Liver (tissue), 9 donors: ENCODE data around the gene SUCLG2. TPM values are rescaled to one million over a fixed set of nuclear protein-coding genes. Genes with fewer than 3 reads are reported as not detected.

Experiments used
- DNase-seq: peaks from one replicate; pipeline ENCODE4 v3.0.0-alpha.2; 2017; ENCODE audit warnings: low spot score
- H3K27ac ChIP-seq, 2 donors: one replicate each; pipeline ENCODE4 v1.7.0; 2013; ENCODE audit warnings: inconsistent platforms in 2 of 2, low read length in 2 of 2, control low read depth in 1 of 2, low read depth in 1 of 2, mild to moderate bottlenecking in 1 of 2
- H3K27me3 ChIP-seq, 4 donors: one replicate each; pipeline versions ENCODE4 v1.6.1 to v1.7.0; 2013; ENCODE audit warnings: low read length in 3 of 4, inconsistent platforms in 1 of 4, mild to moderate bottlenecking in 1 of 4, moderate library complexity in 1 of 4; ENCODE audit not compliant: control insufficient read depth in 4 of 4, insufficient read depth in 4 of 4
- H3K36me3 ChIP-seq, 4 donors: one replicate each; pipeline versions ENCODE4 v1.6.1 to v1.7.0; 2013; ENCODE audit warnings: low read length in 3 of 4, mild to moderate bottlenecking in 3 of 4, low read depth in 1 of 4, moderate library complexity in 1 of 4; ENCODE audit not compliant: control insufficient read depth in 4 of 4, insufficient read depth in 3 of 4
- H3K4me1 ChIP-seq, 4 donors: one replicate each; pipeline versions ENCODE4 v1.6.1 to v1.7.0; 2013; ENCODE audit warnings: low read length in 3 of 4, mild to moderate bottlenecking in 3 of 4, moderate library complexity in 1 of 4; ENCODE audit not compliant: control insufficient read depth in 4 of 4, insufficient read depth in 4 of 4
- H3K4me3 ChIP-seq, 3 donors: one replicate each; pipeline versions ENCODE4 v1.6.1 to v1.7.0; 2013; ENCODE audit warnings: low read length in 3 of 3, control low read depth in 1 of 3, low read depth in 1 of 3, mild to moderate bottlenecking in 1 of 3
- H3K9ac ChIP-seq, 2 donors: one replicate each; pipeline ENCODE4 v1.7.0; 2013; ENCODE audit warnings: low read length in 2 of 2, mild to moderate bottlenecking in 2 of 2, moderate library complexity in 2 of 2, control low read depth in 1 of 2, low read depth in 1 of 2
- H3K9me3 ChIP-seq, 4 donors: one replicate each; pipeline versions ENCODE4 v1.6.1 to v1.7.0; 2013; ENCODE audit warnings: low read length in 3 of 4; ENCODE audit not compliant: control insufficient read depth in 4 of 4
- EGR1 ChIP-seq, 2 donors: IDR thresholded peaks; 2 replicates each; pipeline ENCODE4 v1.6.1; 2016 to 2018; ENCODE audit warnings: antibody characterized with exemption in 2 of 2, low read depth in 2 of 2
- FOXA1 ChIP-seq: IDR thresholded peaks from 2 replicates; pipeline ENCODE4 v1.6.1; 2016; ENCODE audit warnings: antibody characterized with exemption
- FOXA2 ChIP-seq: IDR thresholded peaks from 2 replicates; pipeline ENCODE4 v1.6.1; 2016; ENCODE audit warnings: antibody characterized with exemption
- GABPA ChIP-seq, 2 donors: IDR thresholded peaks in 1 of 2; conservative IDR thresholded peaks in 1 of 2; 2 replicates each; pipeline ENCODE4 v1.6.1; 2016; ENCODE audit warnings: antibody characterized with exemption in 2 of 2, mild to moderate bottlenecking in 1 of 2, moderate library complexity in 1 of 2
- HNF4A ChIP-seq, 2 donors: conservative IDR thresholded peaks; 2 replicates each; pipeline ENCODE4 v1.6.1; 2016; ENCODE audit warnings: antibody characterized with exemption in 2 of 2, mild to moderate bottlenecking in 2 of 2
- HNF4G ChIP-seq: IDR thresholded peaks from 2 replicates; pipeline ENCODE4 v1.6.1; 2016; ENCODE audit warnings: antibody characterized with exemption
- JUND ChIP-seq, 2 donors: IDR thresholded peaks; 2 replicates each; pipeline ENCODE4 v1.6.1; 2016; ENCODE audit warnings: antibody characterized with exemption in 2 of 2
- NR2F2 ChIP-seq: IDR thresholded peaks from 2 replicates; pipeline ENCODE4 v1.6.1; 2016; ENCODE audit warnings: antibody characterized with exemption
- RAD21 ChIP-seq, 2 donors: IDR thresholded peaks; 2 replicates each; pipeline ENCODE4 v1.6.1; 2016; ENCODE audit warnings: antibody characterized with exemption in 2 of 2, mild to moderate bottlenecking in 2 of 2
- RXRA ChIP-seq, 2 donors: IDR thresholded peaks; 2 replicates each; pipeline ENCODE4 v1.6.1; 2017 to 2018; ENCODE audit warnings: antibody characterized with exemption in 2 of 2, mild to moderate bottlenecking in 1 of 2
- SP1 ChIP-seq: IDR thresholded peaks from 2 replicates; pipeline ENCODE4 v1.6.1; 2018; ENCODE audit warnings: antibody characterized with exemption, mild to moderate bottlenecking
- TAF1 ChIP-seq: conservative IDR thresholded peaks from 2 replicates; pipeline ENCODE4 v1.6.1; 2016; ENCODE audit warnings: antibody characterized with exemption, mild to moderate bottlenecking
- YY1 ChIP-seq: IDR thresholded peaks from 2 replicates; pipeline ENCODE4 v1.6.1; 2016; ENCODE audit warnings: antibody characterized with exemption, mild to moderate bottlenecking
- WGBS: extraction: QIAGEN DNeasy Blood & Tissue Kit; methylation state at CpG from one replicate; pipeline ENCODE4 v1.1.7; 2013; 5-methylcytosine and 5-hydroxymethylcytosine counted together
- polyA plus RNA-seq, 2 donors: library from polyadenylated mRNA; stranded (reverse) in 1 of 2; unstranded in 1 of 2; fragments of 200-250 nt in 1 of 2; fragments of >200 nt in 1 of 2; fragmentation: Nextera tagmentation in 1 of 2; extraction: Ambion mirVana in 1 of 2; gene quantifications; one replicate each; pipeline versions ENCODE4 v1.2.1 to v1.2.3, GENCODE V29; 2013 to 2015
- total RNA-seq, 2 donors: library from RNA; depleted of rRNA; stranded (reverse); fragments of >200 nt; gene quantifications; one replicate each; pipeline ENCODE4 v1.2.3, GENCODE V29; 2014
- TF ChIP-seq, protein P1 (sequence below): fragments of 150-350 bp; IDR thresholded peaks from 2 replicates; pipeline ENCODE4 v1.5.1; 2017; ENCODE audit warnings: improper control_type of control experiment, low read depth, low read length; ENCODE audit not compliant: missing input control
- TF ChIP-seq, protein P2 (sequence below): IDR thresholded peaks from 2 replicates; pipeline ENCODE4 v1.6.1; 2016; ENCODE audit warnings: antibody characterized with exemption
- TF ChIP-seq, protein P3 (sequence below): IDR thresholded peaks from 2 replicates; pipeline ENCODE4 v1.6.1; 2016; ENCODE audit warnings: antibody characterized with exemption
- TF ChIP-seq, protein P4 (sequence below): IDR thresholded peaks from 2 replicates; pipeline ENCODE4 v1.6.1; 2016; ENCODE audit warnings: antibody characterized with exemption, mild to moderate bottlenecking
- TF ChIP-seq, protein P5 (sequence below): IDR thresholded peaks from 2 replicates; pipeline ENCODE4 v1.6.1; 2016; ENCODE audit warnings: antibody characterized with exemption
- donor health status: healthy.
- donor health status: healthy.
- donor health status: healthy.
- donor health status: healthy.
- donor health status: healthy.

SUCLG2 gene
- total and polyA plus RNA-seq, 4 donors = 45.3 to 114 (median 92.8) TPM

DNA sequence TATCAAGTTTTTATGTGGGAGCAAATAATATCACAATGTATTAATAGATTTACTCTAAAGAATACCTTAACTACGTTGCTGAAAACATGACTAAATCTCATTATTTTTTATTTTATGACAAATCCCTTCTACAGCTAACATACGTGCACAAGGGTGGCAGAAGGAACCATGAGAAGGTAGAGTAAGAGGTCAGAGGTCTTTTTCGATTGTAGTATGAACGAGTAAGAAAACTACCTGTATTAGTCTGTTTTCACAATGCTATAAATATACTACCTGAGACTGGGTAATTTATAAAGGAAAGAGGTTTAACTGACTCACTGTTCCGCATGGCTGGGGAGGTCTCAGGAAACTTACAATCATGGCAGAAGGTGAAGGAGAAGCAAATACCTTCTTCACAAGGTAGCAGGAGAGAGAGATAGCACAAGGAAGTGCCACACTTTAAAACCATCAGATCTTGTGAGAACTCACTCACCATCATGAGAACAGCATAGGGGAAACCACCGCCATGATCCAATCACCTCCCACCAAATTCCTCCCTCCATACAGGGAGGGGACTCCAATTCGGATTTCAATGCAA, 95.3 kb downstream of the SUCLG2 start:
- Histone ChIP-seq H3K36me3 (peaks cover 0 to 10% (median 6%) of the 10 kb centered on the region in 4 donors), H3K27me3 (no peaks in the 10 kb centered on the region), H3K27ac (no peak overlapping the region), H3K9me3 (no peaks in the 10 kb centered on the region), H3K4me1 (no peaks in the 10 kb centered on the region), H3K4me3 (no peak overlapping the region), H3K9ac (no peak overlapping the region)
- TF ChIP-seq, protein P1, sequence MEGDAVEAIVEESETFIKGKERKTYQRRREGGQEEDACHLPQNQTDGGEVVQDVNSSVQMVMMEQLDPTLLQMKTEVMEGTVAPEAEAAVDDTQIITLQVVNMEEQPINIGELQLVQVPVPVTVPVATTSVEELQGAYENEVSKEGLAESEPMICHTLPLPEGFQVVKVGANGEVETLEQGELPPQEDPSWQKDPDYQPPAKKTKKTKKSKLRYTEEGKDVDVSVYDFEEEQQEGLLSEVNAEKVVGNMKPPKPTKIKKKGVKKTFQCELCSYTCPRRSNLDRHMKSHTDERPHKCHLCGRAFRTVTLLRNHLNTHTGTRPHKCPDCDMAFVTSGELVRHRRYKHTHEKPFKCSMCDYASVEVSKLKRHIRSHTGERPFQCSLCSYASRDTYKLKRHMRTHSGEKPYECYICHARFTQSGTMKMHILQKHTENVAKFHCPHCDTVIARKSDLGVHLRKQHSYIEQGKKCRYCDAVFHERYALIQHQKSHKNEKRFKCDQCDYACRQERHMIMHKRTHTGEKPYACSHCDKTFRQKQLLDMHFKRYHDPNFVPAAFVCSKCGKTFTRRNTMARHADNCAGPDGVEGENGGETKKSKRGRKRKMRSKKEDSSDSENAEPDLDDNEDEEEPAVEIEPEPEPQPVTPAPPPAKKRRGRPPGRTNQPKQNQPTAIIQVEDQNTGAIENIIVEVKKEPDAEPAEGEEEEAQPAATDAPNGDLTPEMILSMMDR = no peak
- TF ChIP-seq HNF4A (conservative IDR thresholded peaks at IDR 0.05) = no peak
- no peak for TF ChIP-seq SP1
- no peak for TF ChIP-seq GABPA (IDR thresholded peaks at IDR 0.05 in 1 of 2, conservative IDR thresholded peaks at IDR 0.05 in 1 of 2)
- TF ChIP-seq, protein P2, sequence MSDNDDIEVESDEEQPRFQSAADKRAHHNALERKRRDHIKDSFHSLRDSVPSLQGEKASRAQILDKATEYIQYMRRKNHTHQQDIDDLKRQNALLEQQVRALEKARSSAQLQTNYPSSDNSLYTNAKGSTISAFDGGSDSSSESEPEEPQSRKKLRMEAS = no peak
- TF ChIP-seq, protein P3, sequence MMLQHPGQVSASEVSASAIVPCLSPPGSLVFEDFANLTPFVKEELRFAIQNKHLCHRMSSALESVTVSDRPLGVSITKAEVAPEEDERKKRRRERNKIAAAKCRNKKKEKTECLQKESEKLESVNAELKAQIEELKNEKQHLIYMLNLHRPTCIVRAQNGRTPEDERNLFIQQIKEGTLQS = no peak
- TF ChIP-seq FOXA2 = no peak
- no peak for TF ChIP-seq YY1
- no peak for TF ChIP-seq TAF1
- TF ChIP-seq EGR1 (IDR thresholded peaks at IDR 0.05; ENCODE audit: low read depth in 2 of 2) = no peak
- TF ChIP-seq HNF4G = no peak
- TF ChIP-seq, protein P4, sequence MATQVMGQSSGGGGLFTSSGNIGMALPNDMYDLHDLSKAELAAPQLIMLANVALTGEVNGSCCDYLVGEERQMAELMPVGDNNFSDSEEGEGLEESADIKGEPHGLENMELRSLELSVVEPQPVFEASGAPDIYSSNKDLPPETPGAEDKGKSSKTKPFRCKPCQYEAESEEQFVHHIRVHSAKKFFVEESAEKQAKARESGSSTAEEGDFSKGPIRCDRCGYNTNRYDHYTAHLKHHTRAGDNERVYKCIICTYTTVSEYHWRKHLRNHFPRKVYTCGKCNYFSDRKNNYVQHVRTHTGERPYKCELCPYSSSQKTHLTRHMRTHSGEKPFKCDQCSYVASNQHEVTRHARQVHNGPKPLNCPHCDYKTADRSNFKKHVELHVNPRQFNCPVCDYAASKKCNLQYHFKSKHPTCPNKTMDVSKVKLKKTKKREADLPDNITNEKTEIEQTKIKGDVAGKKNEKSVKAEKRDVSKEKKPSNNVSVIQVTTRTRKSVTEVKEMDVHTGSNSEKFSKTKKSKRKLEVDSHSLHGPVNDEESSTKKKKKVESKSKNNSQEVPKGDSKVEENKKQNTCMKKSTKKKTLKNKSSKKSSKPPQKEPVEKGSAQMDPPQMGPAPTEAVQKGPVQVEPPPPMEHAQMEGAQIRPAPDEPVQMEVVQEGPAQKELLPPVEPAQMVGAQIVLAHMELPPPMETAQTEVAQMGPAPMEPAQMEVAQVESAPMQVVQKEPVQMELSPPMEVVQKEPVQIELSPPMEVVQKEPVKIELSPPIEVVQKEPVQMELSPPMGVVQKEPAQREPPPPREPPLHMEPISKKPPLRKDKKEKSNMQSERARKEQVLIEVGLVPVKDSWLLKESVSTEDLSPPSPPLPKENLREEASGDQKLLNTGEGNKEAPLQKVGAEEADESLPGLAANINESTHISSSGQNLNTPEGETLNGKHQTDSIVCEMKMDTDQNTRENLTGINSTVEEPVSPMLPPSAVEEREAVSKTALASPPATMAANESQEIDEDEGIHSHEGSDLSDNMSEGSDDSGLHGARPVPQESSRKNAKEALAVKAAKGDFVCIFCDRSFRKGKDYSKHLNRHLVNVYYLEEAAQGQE = no peak
- no peak for TF ChIP-seq NR2F2
- no peak for TF ChIP-seq FOXA1
- no peak for DNase-seq
- 97% methylated on average over 7 of the region's 7 CpGs for WGBS

DNA sequence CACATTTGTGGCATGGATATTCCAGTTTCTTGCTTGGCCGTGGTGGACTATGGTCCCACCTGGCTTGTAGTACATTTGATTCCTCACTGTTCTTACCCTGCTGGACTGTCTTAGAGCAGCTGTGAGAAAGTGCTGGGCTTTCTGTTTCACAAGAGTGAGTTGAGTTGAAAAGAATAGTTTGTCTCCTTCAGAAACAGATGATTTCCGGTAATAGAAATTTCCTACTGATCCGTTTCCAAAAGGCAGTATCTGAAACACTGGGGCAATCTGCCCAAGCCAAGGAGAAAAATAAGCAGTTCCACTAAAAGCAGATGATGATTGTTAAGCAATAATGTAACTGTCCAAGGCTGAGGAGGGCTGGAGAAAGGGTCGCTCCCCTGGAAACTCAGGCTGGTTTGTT, 96.0 kb downstream of the SUCLG2 start:
- 86% methylated on average over 4 of the region's 4 CpGs for WGBS
- no peak for DNase-seq
- H3K4me1 ChIP-seq = no peaks in the 10 kb centered on the region
- H3K27me3 ChIP-seq = no peaks in the 10 kb centered on the region
- no peak overlapping the region for H3K4me3 ChIP-seq
- H3K9me3 ChIP-seq = no peaks in the 10 kb centered on the region
- no peak overlapping the region for H3K27ac ChIP-seq
- peaks cover 0 to 10% (median 6%) of the 10 kb centered on the region in 4 donors for H3K36me3 ChIP-seq
- H3K9ac ChIP-seq = no peak overlapping the region
- TF ChIP-seq JUND (IDR thresholded peaks at IDR 0.05) (no peak), RAD21 (IDR thresholded peaks at IDR 0.05) (no peak), YY1 (no peak), TAF1 (no peak), RXRA (IDR thresholded peaks at IDR 0.05) (no peak), EGR1 (IDR thresholded peaks at IDR 0.05; ENCODE audit: low read depth in 2 of 2) (no peak), FOXA1 (no peak), NR2F2 (no peak), SP1 (no peak)
- TF ChIP-seq, protein P5, sequence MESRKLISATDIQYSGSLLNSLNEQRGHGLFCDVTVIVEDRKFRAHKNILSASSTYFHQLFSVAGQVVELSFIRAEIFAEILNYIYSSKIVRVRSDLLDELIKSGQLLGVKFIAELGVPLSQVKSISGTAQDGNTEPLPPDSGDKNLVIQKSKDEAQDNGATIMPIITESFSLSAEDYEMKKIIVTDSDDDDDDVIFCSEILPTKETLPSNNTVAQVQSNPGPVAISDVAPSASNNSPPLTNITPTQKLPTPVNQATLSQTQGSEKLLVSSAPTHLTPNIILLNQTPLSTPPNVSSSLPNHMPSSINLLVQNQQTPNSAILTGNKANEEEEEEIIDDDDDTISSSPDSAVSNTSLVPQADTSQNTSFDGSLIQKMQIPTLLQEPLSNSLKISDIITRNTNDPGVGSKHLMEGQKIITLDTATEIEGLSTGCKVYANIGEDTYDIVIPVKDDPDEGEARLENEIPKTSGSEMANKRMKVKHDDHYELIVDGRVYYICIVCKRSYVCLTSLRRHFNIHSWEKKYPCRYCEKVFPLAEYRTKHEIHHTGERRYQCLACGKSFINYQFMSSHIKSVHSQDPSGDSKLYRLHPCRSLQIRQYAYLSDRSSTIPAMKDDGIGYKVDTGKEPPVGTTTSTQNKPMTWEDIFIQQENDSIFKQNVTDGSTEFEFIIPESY = no peak
- TF ChIP-seq, protein P1 = no peak
- TF ChIP-seq, protein P3 = no peak
